Liver (tissue), 3 donors: Measurements from ENCODE around the gene TIMM22.

Experiments used
- ATF3 ChIP-seq: IDR thresholded peaks from 2 replicates; pipeline ENCODE4 v1.6.1; 2016; ENCODE audit warnings: antibody characterized with exemption
- JUND ChIP-seq, 2 donors: IDR thresholded peaks; 2 replicates each; pipeline ENCODE4 v1.6.1; 2016; ENCODE audit warnings: antibody characterized with exemption in 2 of 2
- RAD21 ChIP-seq, 2 donors: IDR thresholded peaks; 2 replicates each; pipeline ENCODE4 v1.6.1; 2016; ENCODE audit warnings: antibody characterized with exemption in 2 of 2, mild to moderate bottlenecking in 2 of 2
- REST ChIP-seq: IDR thresholded peaks from 2 replicates; pipeline ENCODE4 v1.6.1; 2016; ENCODE audit warnings: antibody characterized with exemption, mild to moderate bottlenecking
- SP1 ChIP-seq: IDR thresholded peaks from 2 replicates; pipeline ENCODE4 v1.6.1; 2018; ENCODE audit warnings: antibody characterized with exemption, mild to moderate bottlenecking
- TAF1 ChIP-seq: conservative IDR thresholded peaks from 2 replicates; pipeline ENCODE4 v1.6.1; 2016; ENCODE audit warnings: antibody characterized with exemption, mild to moderate bottlenecking
- YY1 ChIP-seq: IDR thresholded peaks from 2 replicates; pipeline ENCODE4 v1.6.1; 2016; ENCODE audit warnings: antibody characterized with exemption, mild to moderate bottlenecking
- TF ChIP-seq, protein P1 (sequence below): fragments of 150-350 bp; IDR thresholded peaks from 2 replicates; pipeline ENCODE4 v1.5.1; 2017; ENCODE audit warnings: improper control_type of control experiment, low read depth, low read length; ENCODE audit not compliant: missing input control
- donor health status: healthy.
- donor health status: healthy.

- TF ChIP-seq RAD21 (IDR thresholded peaks at IDR 0.05) (no peak), ATF3 (no peak), TAF1 (no peak), JUND (IDR thresholded peaks at IDR 0.05) (no peak), REST (no peak), SP1 (no peak), YY1 (no peak)
- TF ChIP-seq, protein P1, sequence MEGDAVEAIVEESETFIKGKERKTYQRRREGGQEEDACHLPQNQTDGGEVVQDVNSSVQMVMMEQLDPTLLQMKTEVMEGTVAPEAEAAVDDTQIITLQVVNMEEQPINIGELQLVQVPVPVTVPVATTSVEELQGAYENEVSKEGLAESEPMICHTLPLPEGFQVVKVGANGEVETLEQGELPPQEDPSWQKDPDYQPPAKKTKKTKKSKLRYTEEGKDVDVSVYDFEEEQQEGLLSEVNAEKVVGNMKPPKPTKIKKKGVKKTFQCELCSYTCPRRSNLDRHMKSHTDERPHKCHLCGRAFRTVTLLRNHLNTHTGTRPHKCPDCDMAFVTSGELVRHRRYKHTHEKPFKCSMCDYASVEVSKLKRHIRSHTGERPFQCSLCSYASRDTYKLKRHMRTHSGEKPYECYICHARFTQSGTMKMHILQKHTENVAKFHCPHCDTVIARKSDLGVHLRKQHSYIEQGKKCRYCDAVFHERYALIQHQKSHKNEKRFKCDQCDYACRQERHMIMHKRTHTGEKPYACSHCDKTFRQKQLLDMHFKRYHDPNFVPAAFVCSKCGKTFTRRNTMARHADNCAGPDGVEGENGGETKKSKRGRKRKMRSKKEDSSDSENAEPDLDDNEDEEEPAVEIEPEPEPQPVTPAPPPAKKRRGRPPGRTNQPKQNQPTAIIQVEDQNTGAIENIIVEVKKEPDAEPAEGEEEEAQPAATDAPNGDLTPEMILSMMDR = no peak
Measured at GRCh38 chr17:1003633-1003971, 6.7 kb downstream of the TIMM22 start.
